ENCODE results near the gene HOXB3.

DNA sequence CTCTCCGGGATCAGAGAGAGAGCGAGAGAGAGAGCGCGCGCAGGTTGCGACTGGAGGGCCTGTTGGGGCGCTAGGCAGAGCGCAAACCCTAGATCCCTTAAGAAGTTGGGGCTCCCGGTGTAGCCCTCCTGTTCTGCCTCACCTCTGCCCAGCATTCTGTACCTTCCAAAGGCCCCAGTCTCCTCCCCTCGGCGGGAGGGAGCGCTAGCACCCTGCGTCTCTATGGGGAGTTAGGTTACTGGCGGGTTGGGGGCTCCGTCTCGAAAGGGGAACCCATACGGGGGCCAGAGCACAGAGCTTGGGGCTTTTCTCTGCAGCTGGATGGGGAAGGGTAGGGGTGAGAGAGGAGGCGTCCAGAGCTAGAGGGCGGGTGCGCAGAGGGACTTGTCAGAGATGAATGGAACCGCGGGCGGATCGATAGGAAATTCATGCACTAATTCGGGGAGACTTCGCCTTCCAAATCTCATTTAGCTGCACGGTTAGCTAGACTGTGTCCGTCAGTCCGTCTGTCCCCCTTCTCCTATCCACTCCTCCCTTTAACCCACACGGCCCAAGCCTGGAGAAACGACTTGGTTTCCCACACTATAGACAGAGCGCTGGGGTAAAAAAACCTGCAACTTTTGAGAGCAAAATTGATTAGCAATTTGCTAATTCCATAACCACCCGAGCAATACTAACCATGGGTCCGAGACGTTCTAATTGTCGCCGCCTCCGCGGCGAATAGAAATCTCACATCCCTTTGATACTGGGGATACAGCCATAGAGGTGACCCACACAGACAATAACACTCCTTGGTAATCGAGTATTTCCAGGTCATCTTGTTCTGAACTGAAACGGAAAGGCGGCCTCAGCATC is 11.2 kb downstream of the HOXB3 start:
- TF ChIP-seq, protein P1, sequence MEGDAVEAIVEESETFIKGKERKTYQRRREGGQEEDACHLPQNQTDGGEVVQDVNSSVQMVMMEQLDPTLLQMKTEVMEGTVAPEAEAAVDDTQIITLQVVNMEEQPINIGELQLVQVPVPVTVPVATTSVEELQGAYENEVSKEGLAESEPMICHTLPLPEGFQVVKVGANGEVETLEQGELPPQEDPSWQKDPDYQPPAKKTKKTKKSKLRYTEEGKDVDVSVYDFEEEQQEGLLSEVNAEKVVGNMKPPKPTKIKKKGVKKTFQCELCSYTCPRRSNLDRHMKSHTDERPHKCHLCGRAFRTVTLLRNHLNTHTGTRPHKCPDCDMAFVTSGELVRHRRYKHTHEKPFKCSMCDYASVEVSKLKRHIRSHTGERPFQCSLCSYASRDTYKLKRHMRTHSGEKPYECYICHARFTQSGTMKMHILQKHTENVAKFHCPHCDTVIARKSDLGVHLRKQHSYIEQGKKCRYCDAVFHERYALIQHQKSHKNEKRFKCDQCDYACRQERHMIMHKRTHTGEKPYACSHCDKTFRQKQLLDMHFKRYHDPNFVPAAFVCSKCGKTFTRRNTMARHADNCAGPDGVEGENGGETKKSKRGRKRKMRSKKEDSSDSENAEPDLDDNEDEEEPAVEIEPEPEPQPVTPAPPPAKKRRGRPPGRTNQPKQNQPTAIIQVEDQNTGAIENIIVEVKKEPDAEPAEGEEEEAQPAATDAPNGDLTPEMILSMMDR (conservative IDR thresholded peaks at IDR 0.05; ENCODE audit: low read depth, low read length) = no peak
- TF ChIP-seq, protein P2, sequence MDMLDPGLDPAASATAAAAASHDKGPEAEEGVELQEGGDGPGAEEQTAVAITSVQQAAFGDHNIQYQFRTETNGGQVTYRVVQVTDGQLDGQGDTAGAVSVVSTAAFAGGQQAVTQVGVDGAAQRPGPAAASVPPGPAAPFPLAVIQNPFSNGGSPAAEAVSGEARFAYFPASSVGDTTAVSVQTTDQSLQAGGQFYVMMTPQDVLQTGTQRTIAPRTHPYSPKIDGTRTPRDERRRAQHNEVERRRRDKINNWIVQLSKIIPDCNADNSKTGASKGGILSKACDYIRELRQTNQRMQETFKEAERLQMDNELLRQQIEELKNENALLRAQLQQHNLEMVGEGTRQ (IDR thresholded peaks at IDR 0.05; ENCODE audit: low read depth, low read length) = no peak
- TF ChIP-seq RCOR1 (IDR thresholded peaks at IDR 0.05; ENCODE audit: insufficient replicate concordance, low read length) = no peak
- TF ChIP-seq SMC3 (IDR thresholded peaks at IDR 0.05; ENCODE audit: low read depth, low read length) = no peak
- TF ChIP-seq CEBPB (IDR thresholded peaks at IDR 0.05; ENCODE audit: low read depth, low read length) = no peak
- TF ChIP-seq POLR2A (IDR thresholded peaks at IDR 0.05; ENCODE audit: low read depth, low read length) = no peak
- TF ChIP-seq BHLHE40 (IDR thresholded peaks at IDR 0.05; ENCODE audit: low read depth, low read length) = no peak
- TF ChIP-seq RFX5 (IDR thresholded peaks at IDR 0.05; ENCODE audit: low read depth, low read length) = no peak
- no peak for TF ChIP-seq FOS (IDR thresholded peaks at IDR 0.05; ENCODE audit: low read depth, low read length)
- TF ChIP-seq MAZ (IDR thresholded peaks at IDR 0.05; ENCODE audit: borderline replicate concordance, low read depth, low read length) = no peak
- no peak for TF ChIP-seq CHD1 (IDR thresholded peaks at IDR 0.05; ENCODE audit: low read depth, low read length)
- TF ChIP-seq RAD21 (IDR thresholded peaks at IDR 0.05; ENCODE audit: low read length) = no peak
